HG03175 (cell line): Measurements from ENCODE around the gene CIB1.

Experiments
- ATAC-seq: cut with Tn5 transposase; IDR thresholded peaks from one replicate; pipeline ENCODE4 v1.9.1; 2021; ENCODE audit warnings: mild to moderate bottlenecking, moderate library complexity; ENCODE audit not compliant: unreplicated experiment

The CIB1 gene

GRCh38 chr15:90241343-90242192 lies 7.8 kb upstream of the CIB1 start:
- no peak for ATAC-seq

DNA sequence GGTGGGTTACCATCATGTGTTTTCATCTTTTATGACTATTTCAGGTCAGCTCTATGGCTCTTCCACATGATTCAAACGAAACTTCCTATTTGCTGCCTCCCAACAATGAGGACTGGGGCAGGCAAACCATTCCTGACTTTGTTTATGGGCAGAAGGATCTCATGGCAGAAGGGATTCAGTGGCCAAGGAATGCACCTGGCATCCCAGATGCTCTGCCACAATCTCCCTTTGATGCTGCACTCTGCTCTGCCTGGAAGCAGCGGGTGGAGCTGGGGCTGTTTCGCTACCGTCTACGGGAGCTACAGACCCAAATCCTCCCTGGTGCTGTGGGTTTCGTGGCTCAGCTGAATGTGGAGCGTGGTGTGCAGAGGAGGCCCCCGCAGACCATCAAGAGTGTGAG lies 7.1 kb upstream of the CIB1 start:
- no peak for ATAC-seq

DNA sequence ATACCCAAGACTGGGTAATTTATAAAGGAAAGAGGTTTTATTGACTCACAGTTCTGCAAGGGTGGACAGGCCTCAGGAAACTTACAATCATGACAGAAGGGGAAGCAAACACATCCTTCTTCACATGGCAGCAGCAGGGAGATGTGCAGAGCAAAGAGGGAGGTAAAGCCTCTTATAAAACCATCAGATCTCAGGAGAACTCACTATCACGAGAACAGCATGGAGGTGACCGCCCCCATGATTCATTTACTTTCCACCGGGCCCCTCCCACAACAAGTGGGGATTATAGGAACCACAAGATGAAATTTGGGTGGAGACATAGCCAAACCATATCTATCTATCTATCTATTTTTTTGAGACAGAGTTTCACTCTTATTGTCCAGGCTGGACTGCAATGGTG lies 5.6 kb upstream of the CIB1 start:
- ATAC-seq, result no peak

DNA sequence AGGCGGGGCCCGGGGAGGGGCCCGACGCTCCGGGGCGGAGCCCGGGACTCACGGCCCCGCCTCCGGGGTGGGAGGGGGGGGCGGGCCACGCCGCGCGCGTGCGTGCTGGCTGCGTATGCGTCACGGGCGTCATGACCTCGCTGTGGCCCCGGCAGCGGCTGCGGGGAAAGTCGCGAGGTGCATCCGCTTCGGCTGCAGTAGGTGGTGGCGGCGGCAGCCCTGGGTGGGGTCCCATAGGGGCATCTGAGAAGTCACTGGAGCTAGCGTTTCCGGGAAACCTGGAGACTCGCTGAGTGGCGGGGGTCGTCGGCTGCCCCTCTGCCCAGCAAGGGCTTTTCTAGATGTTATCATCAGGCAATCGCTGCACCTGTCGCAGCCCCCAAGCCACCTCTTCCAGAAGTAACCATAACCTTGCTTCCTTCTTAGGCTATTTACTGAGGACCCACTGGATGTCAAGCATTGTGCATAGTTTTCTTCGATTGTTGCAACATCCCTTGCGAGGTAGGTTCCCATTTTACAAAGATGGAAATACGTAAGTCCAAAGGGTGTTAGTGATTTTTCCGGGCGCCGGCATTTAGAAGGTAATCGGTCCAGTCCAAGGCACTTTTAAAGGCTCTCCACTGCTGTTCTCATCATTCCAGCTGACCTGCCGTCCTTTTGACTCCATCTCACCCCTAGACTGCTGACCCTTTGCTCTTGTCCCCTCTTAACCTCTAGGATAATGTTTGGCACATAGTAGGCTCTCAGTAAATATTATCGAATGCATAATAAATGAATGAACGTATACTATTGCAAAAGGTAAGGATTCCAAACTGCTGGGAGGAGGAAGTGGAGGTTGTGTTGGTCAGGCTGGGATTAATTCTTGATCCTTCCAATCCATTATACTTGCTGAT lies 601 bp upstream of the CIB1 start, which contains the start of gene GDPGP1:
Gene GDPGP1 (plus strand): TSS at position 114 of the 893 bp plus-strand sequence. CDS start 6,700 bp downstream, outside the sequence.
- peak; percentile 58 for ATAC-seq

DNA sequence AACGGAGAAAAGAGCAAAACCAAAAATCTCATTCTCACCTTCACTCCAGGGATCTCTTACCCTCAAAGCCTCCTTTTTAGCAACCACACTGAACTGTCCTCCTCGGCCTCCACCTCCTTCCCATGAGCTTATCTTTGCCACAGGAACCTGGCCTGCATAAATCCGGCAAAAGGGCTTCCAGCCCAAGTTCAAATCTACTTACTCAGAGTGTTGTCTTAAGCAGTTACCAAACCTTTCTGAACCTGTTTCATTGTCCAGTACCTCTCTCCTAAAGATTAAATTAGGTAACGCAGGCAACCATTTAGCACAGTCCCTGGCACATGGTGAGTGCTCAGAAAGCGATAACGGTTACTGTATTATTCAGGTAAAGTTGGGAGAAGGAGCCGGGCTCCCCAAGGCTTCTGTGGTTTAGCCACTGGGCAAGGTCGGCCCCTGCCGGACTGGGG lies 777 bp downstream of the CIB1 start:
- no peak for ATAC-seq

DNA sequence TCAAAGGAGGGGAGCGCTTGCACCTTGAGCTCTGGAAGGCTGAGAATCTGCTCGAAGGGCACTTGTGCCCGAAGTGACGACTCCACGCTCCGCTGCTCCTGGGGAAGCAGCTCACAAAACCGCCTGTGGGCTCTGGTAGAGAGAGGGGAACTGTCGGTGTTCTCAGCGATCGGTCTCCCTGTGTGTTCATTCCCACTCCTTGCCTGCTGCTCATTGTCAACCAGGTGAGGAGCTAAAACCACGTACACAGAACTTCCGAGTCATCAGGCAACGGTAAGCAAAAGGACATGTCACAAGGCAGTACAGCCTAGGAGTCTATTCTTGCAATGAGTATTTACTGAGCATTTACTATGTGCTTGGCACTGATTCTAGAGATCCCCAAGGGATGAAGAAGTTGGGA lies 1.5 kb downstream of the CIB1 start:
- no peak for ATAC-seq

DNA sequence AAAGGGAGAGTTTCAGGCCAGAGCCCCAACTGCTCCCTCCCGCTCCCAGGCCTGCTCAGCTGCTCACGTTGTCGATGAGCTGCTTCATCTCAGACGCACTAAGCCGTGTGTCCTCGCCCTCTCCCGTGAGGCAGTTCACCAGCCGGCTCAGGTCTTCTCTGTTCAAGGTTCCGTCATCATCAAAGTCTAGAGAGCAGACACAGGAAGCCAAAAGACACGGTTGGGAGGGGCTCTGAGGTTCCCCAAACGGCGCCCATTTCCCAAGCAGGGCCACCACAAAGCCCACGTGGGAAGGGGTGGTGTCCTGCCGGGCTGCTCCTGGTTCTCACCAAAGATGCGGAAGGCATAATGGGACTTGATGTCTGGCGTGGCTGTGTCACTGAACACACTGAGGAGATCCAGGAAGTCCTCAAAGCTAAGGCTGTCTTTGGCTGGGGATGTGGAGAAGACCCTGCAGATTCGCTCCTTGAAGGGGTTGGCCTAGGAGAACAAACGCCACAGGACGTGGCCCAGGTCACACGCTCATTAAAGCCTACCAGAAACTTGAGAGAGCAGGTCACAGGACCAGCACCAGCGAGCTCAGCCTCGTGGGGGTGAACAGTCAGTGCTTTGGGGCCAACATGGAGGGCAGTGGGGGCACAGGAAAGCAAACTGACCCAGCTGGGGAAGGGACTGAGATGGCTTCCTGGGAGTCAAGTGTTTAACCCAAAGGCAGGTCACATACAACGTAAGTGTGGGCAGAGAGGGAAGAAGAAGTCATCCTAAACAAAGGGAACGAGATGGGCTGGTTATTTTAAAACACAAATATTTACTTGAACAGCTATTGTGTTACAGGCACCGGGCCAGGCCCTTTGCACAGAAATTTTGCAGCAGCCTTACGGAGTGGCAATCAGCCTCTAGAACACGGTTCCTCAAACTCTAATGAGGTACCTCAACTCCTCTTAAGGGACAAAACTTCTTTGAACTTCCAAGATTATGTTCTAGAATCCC lies 2.4 kb downstream of the CIB1 start:
- ATAC-seq, result peak; percentile 33

DNA sequence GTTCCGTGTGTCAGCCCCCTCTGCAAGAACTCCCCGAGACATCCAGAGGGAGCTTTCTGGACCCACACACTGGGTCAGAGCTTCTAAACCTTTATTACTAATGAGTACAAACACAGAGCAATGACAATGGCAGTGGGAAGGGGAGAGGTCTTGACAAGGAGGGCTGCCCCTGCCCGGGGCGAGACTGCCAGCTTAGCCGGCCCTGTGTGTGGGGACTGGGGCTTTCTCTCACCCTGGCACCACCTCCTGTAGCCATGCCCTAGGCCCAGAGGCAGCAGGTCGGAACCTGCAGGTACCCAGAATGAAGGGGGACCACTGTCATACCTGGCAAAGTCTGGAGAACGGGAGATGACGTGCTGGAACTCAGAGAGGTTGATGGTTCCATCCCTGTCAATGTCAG lies 3.1 kb downstream of the CIB1 start:
- ATAC-seq, result no peak

DNA sequence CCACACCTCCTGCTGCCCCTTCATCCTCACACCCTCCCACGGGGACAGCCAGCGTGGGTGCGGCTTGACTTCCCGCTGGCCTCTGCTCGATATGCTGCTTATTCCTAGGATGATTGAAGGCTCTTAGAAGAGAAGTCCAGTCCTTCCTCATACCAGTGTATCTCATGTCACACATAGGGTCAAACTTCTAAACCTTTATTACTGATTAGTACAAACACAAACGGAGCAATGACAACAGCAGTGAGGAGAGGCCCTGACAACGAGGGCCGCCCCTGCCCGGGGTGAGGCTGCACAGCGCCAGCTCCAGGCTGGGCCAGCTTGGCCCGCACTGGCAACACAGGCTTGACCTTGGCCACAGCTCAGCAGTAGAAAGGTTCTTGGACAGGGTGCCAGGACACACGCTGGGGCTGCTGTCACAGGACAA lies 3.7 kb downstream of the CIB1 start:
- ATAC-seq, result no peak

DNA sequence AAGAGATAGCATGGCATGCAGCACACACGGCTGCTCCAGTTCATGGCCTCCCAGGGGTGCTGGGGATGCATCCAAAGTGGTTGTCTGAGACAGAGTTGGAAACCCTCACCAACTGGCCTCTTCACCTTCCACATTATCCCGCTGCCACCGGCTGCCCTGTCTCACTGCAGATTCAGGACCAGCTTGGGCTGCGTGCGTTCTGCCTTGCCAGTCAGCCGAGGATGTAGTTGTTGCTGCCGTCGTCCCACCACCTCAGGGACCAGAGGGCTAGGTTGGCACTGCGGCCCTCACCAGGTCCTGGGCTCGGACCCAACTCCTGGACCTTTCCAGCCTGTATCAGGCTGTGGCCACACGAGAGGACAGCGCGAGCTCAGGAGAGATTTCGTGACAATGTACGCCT lies 4.8 kb downstream of the CIB1 start:
- no peak for ATAC-seq

DNA sequence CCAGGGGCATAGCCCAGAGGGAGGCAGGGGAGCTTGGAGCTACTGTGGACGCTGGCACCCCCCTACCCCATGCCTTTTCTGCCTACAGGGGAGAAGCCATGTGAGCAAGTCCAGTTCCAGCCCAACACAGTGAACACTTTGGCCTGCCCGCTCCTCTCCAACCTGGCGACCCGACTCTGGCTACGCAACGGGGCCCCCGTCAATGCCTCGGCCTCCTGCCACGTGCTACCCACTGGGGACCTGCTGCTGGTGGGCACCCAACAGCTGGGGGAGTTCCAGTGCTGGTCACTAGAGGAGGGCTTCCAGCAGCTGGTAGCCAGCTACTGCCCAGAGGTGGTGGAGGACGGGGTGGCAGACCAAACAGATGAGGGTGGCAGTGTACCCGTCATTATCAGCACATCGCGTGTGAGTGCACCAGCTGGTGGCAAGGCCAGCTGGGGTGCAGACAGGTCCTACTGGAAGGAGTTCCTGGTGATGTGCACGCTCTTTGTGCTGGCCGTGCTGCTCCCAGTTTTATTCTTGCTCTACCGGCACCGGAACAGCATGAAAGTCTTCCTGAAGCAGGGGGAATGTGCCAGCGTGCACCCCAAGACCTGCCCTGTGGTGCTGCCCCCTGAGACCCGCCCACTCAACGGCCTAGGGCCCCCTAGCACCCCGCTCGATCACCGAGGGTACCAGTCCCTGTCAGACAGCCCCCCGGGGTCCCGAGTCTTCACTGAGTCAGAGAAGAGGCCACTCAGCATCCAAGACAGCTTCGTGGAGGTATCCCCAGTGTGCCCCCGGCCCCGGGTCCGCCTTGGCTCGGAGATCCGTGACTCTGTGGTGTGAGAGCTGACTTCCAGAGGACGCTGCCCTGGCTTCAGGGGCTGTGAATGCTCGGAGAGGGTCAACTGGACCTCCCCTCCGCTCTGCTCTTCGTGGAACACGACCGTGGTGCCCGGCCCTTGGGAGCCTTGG lies 5.6 kb downstream of the CIB1 start:
- ATAC-seq, result no peak

DNA sequence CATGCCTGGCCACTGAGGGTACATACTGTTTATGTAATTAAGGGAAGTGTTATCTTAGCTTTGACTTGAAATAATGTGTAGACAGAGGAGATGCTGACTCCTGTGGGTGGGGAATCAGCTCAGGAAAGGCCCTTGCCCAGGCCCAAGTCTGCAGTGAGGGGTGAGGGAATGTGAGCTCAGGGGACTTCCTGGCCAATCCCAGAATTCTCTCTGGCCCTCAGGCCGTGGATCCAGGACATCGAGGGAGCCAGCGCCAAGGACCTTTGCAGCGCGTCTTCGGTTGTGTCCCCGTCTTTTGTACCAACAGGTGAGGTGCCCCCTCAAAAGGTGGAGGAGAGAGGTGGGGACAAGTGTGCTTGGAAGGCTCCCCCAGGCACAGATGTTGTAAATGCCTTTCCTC lies 6.4 kb downstream of the CIB1 start:
- ATAC-seq, result no peak

DNA sequence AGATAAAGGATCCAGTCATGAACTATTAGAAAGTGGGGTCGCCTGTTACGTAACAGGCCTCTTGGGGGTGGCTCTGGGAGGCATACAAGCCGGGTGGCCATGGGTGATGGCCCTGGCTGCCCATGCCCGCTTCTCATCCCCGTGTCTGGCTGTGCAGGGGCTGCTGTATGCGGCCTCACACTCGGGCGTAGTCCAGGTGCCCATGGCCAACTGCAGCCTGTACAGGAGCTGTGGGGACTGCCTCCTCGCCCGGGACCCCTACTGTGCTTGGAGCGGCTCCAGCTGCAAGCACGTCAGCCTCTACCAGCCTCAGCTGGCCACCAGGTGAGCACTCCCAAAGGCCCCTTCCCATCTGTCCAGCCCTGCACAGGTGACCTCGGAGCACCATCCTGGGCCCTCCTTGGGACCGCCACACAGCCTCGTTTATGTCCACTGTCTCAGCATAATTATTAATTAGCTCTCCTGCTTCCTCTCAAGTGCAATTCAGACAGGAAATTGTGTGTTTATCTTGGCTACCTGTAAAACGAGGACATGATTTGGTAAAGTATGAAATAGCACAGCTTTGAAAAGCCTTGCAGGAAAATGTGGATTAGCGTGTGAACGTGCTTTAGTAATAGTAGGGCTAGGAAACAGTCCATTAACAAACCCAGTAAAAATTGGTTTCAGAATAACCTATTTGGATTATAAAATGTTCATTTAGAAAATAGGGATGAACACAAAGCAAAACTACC lies 8.1 kb downstream of the CIB1 start:
- no peak for ATAC-seq

- no peak for ATAC-seq
Observed at GRCh38 chr15:90225047-90225446, 8.7 kb downstream of the CIB1 start.

DNA sequence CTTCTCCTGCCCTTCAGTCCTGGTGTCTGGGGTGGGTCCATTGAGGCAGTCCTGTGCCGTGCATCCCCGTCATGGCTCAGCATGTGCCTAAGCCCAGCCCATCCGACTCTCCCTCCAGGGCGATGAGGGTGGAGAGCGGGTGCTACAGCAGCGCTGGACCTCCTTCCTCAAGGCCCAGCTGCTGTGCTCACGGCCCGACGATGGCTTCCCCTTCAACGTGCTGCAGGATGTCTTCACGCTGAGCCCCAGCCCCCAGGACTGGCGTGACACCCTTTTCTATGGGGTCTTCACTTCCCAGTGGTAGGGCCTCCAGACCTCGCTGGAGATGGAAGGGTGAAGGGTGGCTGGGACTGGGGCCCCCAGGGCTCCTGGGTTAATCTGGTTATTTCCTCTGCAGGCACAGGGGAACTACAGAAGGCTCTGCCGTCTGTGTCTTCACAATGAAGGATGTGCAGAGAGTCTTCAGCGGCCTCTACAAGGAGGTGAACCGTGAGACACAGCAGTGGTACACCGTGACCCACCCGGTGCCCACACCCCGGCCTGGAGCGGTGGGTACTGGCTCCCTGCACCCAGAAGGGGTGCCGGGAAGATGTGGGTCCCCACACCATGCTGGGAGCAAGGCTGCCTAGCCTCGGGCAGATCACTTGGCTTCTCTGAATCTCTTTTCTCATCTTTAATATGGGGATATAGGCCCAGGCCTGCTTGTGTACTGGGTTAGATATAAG lies 10.1 kb downstream of the CIB1 start:
- no peak for ATAC-seq

DNA sequence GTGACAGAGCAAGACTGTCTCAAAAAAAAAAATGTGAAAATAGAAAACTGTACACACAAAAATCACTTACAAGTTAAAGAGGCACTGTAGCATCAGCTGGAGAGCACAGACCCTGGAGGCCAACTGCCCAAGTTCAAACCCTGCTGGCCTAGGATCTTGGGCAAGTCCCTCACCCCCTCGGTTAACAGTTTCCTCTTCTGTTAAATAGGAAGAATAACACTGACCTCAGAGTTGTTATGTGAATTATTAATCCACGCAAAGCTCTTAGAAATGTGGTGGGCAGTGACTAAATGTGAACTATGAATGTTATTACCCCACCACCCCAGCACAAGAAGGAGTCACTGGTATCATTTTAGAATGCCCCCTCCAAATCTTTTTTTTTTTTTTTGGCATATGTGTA lies 11.2 kb downstream of the CIB1 start:
- ATAC-seq, result no peak

DNA sequence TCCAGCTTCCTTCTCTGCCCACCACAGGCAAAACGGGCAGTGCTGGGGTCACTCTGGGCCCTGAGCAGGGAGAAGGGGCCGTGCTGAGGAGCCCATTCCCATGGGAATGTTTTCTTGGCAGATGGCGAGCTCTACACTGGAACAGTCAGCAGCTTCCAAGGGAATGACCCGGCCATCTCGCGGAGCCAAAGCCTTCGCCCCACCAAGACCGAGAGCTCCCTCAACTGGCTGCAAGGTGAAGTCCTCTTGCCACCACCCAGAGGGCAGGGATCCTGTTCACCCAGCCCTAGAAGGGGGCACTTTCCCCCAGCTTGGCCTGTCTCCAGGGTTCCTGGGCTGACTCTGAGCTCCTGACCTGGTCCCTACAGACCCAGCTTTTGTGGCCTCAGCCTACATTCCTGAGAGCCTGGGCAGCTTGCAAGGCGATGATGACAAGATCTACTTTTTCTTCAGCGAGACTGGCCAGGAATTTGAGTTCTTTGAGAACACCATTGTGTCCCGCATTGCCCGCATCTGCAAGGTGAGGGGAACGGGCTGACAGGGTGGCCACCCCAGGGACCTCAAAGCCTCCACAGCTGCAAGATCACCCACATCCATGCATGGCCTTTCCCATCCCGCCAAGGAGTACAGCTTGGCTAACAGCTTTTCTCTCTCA lies 12.4 kb downstream of the CIB1 start:
- no peak for ATAC-seq
